Duodenal mucosa (tissue), 2 donors: ENCODE results near the gene GAS2L1.

Experiments
- H3K27ac ChIP-seq: one replicate; pipeline ENCODE4 v1.7.0; 2013; ENCODE audit warnings: low read depth, low read length
- H3K27me3 ChIP-seq, 2 donors: one replicate each; pipeline ENCODE4 v1.7.0; 2013; ENCODE audit warnings: low read length in 2 of 2, control low read depth in 1 of 2; ENCODE audit not compliant: insufficient read depth in 2 of 2, control insufficient read depth in 1 of 2
- H3K36me3 ChIP-seq, 2 donors: one replicate each; pipeline ENCODE4 v1.7.0; 2013; ENCODE audit warnings: low read length in 2 of 2, control low read depth in 1 of 2; ENCODE audit not compliant: insufficient read depth in 2 of 2, control insufficient read depth in 1 of 2
- H3K4me1 ChIP-seq, 2 donors: one replicate each; pipeline ENCODE4 v1.7.0; 2013; ENCODE audit warnings: low read length in 2 of 2, control low read depth in 1 of 2; ENCODE audit not compliant: insufficient read depth in 2 of 2, control insufficient read depth in 1 of 2
- H3K4me3 ChIP-seq, 2 donors: one replicate each; pipeline ENCODE4 v1.7.0; 2013; ENCODE audit warnings: low read length in 2 of 2, low read depth in 1 of 2
- H3K9ac ChIP-seq, 2 donors: one replicate each; pipeline ENCODE4 v1.7.0; 2013; ENCODE audit warnings: low read length in 2 of 2, low read depth in 1 of 2
- H3K9me3 ChIP-seq, 2 donors: one replicate each; pipeline ENCODE4 v1.7.0; 2013; ENCODE audit warnings: low read length in 2 of 2, control low read depth in 1 of 2; ENCODE audit not compliant: control insufficient read depth in 1 of 2

The GAS2L1 gene

DNA sequence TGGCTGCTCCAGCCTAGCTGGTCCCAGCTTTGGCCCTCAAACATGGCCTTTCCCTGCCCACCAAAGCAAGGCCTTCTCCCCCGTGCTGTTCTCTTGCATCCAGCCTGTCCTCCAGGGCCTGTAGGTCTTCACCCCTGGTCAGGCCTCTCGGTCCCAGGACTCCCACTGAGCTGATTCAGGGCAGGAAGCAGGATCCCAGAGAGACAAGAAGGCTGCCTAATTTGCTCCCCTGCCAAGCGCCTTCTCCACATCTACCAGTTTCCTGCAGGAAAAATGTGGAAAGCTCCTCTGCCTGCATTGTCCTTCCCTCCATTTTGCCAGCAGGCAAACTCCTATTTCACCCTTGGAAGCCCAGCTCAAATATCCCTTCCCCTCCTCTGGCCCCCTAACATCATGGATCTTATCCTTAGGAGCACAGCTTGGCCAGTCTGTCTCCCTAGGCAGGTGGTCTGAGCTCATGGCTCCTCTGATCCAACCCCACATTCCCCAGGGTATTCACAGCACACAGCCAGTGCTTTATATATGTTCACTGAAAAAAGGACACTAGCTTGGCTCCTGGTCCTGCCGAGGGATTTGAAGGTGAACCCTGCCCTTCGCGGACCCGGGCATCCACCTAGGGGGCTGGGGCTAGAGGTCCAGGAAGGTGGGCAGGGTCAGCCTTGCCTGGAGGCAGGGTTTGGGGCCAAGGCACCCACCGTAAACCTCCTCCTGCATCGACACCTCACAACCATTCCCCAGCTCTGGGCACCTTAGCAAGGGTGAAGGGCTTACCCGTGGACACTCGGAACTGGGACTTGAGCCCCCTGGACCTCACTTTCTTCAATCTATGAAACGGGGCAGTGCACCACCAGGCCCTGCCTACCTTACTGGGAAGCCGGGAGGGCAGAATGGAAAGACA, 39.6 kb upstream of the GAS2L1 start:
- H3K27me3 ChIP-seq, result no peaks in the 10 kb centered on the region
- peak overlapping the region; percentile 97 for H3K27ac ChIP-seq

DNA sequence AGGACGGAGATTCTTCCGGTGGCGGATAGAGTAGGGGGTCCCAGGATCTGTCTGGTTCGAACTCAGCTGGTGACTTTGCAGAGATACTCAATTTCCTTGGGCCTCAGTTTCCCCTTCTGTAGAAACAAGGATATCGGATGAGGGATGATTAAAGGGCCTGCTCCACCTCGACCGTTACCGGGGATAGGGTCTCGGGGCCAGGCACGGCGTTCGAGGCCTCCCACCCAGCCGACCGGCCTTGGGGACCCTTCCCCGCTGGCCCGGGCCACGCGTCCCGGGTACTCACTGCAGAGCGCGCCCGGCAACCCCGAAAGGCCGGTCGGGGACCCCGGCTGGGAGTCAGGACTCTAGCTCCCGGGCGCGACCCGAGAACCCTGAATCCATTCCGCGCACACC, 39.0 kb upstream of the GAS2L1 start:
- peak overlapping the region; percentile 81 to 93 for H3K4me3 ChIP-seq
- peak overlapping the region; percentile 90 to 94 for H3K9ac ChIP-seq
- no peaks in the 10 kb centered on the region for H3K9me3 ChIP-seq
- H3K27me3 ChIP-seq, result no peaks in the 10 kb centered on the region
- peaks cover under 1 to 28% of the 10 kb centered on the region in 2 donors for H3K36me3 ChIP-seq
- peak overlapping the region; percentile 97 for H3K27ac ChIP-seq
- H3K4me1 ChIP-seq, result peaks cover 42 to 50% of the 10 kb centered on the region in 2 donors

More for the DNA sequence above, 39.6 kb upstream of the GAS2L1 start:
- Histone ChIP-seq H3K4me1 (peaks cover 35 to 44% of the 10 kb centered on the region in 2 donors), H3K36me3 (peaks cover 0 to 22% of the 10 kb centered on the region in 2 donors), H3K4me3 (peak overlapping the region; percentile 81 to 93), H3K9me3 (no peaks in the 10 kb centered on the region), H3K9ac (peak overlapping the region; percentile 90 to 94)

DNA sequence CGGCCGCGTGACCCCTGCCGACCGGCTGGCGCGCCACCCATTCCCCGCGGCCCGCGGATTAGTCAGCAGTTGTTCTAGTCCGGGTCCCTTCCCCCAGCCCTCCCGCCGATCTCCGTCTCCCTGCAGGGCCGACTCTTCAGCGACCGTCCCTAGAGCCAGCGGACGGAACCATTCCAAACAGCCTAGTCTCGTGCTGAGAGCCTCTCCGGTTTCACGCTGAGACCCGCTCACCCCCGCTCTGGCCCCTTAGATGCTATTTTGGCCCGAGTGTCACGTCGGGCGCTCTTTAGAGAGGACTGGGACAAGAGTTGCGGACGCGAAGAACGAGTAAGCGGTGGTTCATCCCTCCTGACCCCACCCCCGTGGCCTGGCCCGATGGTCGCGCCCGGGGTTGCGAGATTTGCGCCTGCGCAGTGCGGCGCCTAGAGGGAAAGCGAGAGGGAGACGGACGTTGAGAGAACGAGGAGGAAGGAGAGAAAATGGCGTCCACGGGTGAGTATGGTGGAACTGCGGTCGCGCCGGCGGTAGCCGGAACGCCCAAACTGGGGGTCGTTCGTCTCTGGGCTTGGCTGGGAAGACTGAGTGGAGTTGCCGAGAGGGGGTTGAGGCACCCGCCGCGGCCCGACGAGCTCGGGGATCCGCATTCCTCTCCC, 38.5 kb upstream of the GAS2L1 start, which contains the start of the genes EWSR1 and RHBDD3:
Gene EWSR1, plus strand, starts transcription at position 411 of the 653 bp plus-strand sequence. Its CDS starts 69 bp downstream, at position 480.
Gene RHBDD3, minus strand, starts transcription at position 124 of the 653 bp plus-strand sequence. CDS start 2,355 bp downstream, outside the sequence.
- H3K27me3 ChIP-seq, result no peaks in the 10 kb centered on the region
- H3K4me3 ChIP-seq, result peak within 1 kb of the TSS; percentile 81 to 93
- peak within 1 kb of the TSS; percentile 90 to 94 for H3K9ac ChIP-seq
- H3K4me1 ChIP-seq, result peaks cover 47 to 55% of the 10 kb centered on the region in 2 donors
- H3K9me3 ChIP-seq, result no peaks in the 10 kb centered on the region
- H3K36me3 ChIP-seq, result peaks cover 6 to 33% of the 10 kb centered on the region in 2 donors
- H3K27ac ChIP-seq, result peak within 1 kb of the TSS; percentile 97

DNA sequence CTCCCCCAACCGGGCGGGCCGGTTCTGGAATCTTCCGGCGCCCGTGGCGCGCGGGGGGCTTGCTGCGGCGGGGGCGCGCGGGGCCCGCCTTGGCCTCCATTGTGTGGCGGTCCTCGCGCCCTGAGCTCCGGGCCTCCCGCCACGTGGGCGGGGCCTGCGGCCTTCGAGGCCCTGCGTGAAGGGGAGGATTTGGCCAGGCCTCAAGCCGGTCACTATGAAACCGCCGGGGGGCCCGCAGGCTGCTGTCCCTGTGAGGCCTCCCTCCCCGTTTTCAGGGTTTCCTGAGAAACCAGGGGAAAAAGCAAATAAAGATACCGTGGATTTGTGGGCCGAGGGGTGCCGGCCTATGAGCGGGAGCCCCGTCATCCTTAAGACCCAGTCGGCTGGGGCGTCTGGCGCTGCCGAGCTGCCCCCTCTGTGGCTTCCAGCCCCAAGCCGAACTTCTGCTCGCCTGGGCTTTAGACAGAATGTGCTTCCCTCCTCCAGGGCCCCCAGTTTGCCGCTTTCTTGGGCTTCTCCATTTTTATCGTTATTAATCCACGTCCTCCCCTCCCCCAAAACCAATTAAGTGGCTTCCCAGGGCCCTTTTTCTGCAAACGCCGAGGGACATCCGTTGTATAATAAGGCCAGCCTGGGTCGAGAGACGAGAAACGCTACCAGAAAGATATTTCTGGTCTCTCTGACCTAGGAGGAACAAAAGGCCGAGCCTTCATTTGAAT, 37.8 kb upstream of the GAS2L1 start:
- no peaks in the 10 kb centered on the region for H3K9me3 ChIP-seq
- peaks cover 12 to 39% of the 10 kb centered on the region in 2 donors for H3K36me3 ChIP-seq
- peaks cover 54 to 60% of the 10 kb centered on the region in 2 donors for H3K4me1 ChIP-seq
- H3K27me3 ChIP-seq, result no peaks in the 10 kb centered on the region
- peak overlapping the region; percentile 81 to 93 for H3K4me3 ChIP-seq
- H3K27ac ChIP-seq, result peak overlapping the region; percentile 97
- H3K9ac ChIP-seq, result peak overlapping the region; percentile 90 to 94

DNA sequence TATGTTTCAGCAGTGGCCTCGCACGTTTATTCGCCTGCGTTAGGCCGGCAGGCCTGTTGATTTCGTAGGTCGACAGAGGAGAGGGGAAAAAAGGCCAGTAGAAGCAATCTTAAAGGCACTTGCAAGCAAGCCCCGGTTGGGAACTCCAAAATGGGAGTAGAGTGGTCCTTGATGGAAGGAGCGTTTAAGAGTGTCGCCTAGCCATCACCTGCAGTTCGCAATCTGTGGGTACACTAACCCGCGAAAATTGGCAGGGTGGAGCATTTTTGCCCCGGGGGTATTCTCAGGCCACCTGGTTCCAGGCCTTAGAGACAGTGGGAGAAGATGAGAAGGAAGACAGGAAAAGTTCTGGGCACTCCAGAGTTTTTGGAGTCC, 37.2 kb upstream of the GAS2L1 start:
- Histone ChIP-seq H3K4me3 (peak overlapping the region; percentile 81 to 93), H3K9ac (peak overlapping the region; percentile 90 to 94), H3K36me3 (peaks cover 17 to 39% of the 10 kb centered on the region in 2 donors), H3K27ac (peak overlapping the region; percentile 97), H3K27me3 (no peaks in the 10 kb centered on the region), H3K4me1 (peaks cover 59 to 64% of the 10 kb centered on the region in 2 donors), H3K9me3 (no peaks in the 10 kb centered on the region)

DNA sequence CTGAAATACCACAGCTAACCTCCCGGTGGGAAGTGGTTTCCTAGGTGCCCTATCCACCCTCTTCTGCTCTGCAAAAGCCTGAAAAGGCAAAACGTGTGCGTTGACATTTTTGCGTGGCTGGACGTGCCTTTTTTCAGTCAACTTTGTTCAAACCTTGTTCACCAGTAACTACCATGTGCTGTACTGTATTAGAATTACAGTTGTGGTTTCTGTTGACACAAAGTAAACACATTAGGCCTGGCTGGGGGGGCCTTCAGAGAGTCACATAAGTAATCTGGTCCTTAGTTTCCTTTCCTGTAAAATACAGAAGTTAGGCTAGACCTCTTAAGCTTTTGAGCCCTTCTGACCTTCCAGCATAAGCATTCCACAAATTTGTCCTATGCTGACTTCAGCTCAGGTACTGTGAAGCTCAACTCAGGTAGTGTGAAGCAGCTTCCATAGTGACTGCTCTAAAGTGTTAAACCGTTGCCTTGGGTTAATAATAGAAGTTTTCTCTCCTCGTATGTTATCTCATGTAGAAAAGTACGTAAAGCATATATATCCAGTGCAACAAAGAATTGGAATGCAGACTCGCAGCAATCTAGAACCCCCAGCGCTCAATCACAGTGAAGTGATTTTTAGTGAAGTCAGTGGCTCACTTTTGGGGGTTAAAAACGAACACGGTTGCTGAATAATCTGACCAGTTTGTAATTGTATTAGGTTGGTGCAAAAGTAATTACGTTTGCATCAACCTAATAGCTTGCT, 36.5 kb upstream of the GAS2L1 start:
- Histone ChIP-seq H3K4me1 (peaks cover 64% of the 10 kb centered on the region in 2 donors), H3K36me3 (peaks cover 19 to 39% of the 10 kb centered on the region in 2 donors), H3K9ac (peak overlapping the region; percentile 90 to 94), H3K4me3 (peak overlapping the region; percentile 81 to 93), H3K9me3 (no peaks in the 10 kb centered on the region), H3K27me3 (no peaks in the 10 kb centered on the region), H3K27ac (peak overlapping the region; percentile 49)

DNA sequence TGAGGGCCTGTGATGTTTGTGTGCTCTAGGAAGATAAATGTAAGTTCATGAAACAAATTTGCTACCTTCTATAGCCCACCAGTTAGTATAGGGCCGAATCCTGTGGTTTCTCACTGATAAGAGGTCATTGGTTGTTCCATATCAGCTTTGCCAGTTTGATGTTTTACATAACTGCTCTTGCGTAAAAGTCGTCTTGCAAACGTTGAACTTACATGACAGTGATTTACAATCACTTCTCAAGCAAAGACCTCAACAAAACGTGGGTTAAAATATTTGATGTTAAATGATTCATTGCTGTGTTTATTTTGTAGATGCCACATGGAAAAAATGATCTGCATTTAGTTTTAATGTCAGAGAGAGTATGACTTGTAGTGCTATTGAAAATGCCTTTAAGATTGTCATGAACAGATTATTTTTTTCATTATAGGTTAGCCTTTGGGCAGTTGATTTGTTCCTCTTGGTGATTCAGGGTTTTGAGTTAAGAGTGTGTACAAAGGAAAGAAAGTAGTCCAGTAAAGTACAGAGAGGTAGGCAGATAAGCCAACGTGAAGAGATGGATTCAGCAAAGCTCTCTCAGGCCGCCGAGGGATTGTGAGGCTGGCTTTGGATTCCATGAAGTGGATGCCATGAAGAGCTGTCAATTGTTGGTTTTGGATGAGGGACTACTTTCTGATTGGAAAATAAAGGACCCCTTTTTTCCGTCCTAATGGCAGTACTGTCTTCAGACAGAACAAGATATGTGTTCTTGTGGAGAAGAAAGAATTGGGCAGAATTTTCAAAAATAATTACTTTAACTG, 35.8 kb upstream of the GAS2L1 start:
- peak overlapping the region; percentile 49 for H3K27ac ChIP-seq
- peaks cover 19 to 33% of the 10 kb centered on the region in 2 donors for H3K36me3 ChIP-seq
- no peaks in the 10 kb centered on the region for H3K9me3 ChIP-seq
- peak overlapping the region; percentile 90 to 94 for H3K9ac ChIP-seq
- H3K27me3 ChIP-seq, result no peaks in the 10 kb centered on the region
- peaks cover 68 to 71% of the 10 kb centered on the region in 2 donors for H3K4me1 ChIP-seq
- H3K4me3 ChIP-seq, result peak overlapping the region; percentile 81 to 93

DNA sequence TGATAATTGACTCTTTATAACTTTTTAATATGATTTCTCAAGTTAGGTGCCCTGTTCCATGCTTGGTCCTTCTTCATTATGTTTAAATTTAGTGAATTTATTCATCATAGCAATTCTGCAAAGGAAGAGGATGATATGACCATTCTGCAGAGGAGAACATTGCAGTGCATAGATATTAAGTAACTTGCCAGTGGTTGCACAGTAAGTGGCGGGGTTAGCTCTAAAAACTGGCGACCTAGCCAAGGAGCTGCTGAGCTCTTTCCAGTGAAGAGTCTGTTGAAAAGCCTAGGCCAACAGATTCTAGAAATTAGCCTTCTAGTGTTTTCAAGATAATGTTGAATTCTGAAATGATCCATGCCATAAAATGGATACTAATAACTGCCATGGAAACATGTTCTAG, 33.8 kb upstream of the GAS2L1 start:
- peak overlapping the region in 1 of 2 donors; percentile 81 for H3K4me3 ChIP-seq
- H3K9ac ChIP-seq, result no peak overlapping the region
- peaks cover 61 to 67% of the 10 kb centered on the region in 2 donors for H3K4me1 ChIP-seq
- no peaks in the 10 kb centered on the region for H3K27me3 ChIP-seq
- H3K27ac ChIP-seq, result no peak overlapping the region
- H3K9me3 ChIP-seq, result no peaks in the 10 kb centered on the region
- H3K36me3 ChIP-seq, result peaks cover 24 to 51% of the 10 kb centered on the region in 2 donors
